GM21381 (cell line): Measurements from ENCODE around the gene SLC22A7.

Experiments used
- ATAC-seq: cut with Tn5 transposase; IDR thresholded peaks from one replicate; pipeline ENCODE4 v1.9.1; 2021; ENCODE audit warnings: mild to moderate bottlenecking, moderate library complexity; ENCODE audit not compliant: unreplicated experiment

The SLC22A7 gene

GRCh38 chr6:43297644-43298564 lies at the start of gene SLC22A7:
Gene SLC22A7, plus strand, starts transcription at chr6:43298260. Its CDS starts 99 bp downstream, at chr6:43298359.
- ATAC-seq: no peak

GRCh38 chr6:43248791-43249190 lies 49.3 kb upstream of the SLC22A7 start:
- ATAC-seq: no peak

DNA sequence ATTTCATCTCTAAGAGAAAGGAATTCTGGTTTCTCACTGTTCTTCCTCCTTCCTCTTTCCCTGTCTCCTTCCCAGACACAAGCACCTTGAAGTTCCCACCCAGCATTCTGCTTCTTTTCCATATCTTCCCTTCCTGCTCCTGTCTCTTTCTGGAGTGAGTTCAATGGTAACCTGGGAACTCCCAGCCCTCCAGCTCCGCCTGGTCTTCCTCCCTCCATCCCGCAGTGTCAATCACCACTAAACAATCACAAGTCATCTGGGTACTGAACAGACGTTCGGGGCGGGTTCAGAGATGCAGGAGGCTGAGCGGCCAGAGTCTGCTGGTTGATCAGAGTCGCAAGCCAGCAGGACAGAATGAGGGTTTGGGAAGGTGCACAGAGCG lies 47.1 kb upstream of the SLC22A7 start:
- ATAC-seq: no peak

- no peak for ATAC-seq
Measured at GRCh38 chr6:43253401-43253800, 44.7 kb upstream of the SLC22A7 start.

DNA sequence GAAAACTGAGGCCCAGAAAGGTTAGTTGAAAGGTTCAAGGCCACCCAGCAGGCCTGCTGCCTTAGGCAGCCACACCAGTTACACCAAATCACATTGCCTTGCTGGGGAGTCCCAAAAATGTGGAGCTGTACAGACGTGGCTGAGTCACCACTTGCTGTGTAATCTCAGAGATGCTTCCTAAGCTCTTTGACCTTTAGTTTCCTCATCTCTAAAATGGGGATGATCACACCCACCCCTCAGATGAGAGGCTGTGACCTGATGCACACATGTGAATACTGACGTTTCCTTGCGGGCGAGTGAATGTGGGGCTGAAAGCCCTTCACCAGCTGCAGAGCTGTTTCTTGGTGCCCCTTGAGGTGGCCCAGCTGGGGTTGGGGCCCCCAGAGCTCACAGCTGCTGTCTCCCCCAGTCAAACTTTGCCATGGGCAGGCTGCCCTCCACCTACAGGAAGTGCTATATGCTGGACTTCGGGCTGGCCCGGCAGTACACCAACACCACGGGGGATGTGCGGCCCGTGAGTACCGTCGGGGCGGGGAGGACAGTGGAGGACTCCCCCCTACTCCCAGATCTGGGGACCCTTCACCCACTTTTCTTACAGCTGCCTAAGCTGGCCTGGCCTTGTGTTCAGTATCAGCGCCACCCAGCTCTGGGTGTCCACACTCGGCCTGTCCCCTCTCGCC lies 43.8 kb upstream of the SLC22A7 start:
- no peak for ATAC-seq

- no peak for ATAC-seq
Measured at GRCh38 chr6:43254846-43255245, 43.2 kb upstream of the SLC22A7 start.

- ATAC-seq: no peak
Measured at GRCh38 chr6:43255408-43256054, 42.5 kb upstream of the SLC22A7 start.

GRCh38 chr6:43256670-43257366 lies 41.2 kb upstream of the SLC22A7 start:
- ATAC-seq: no peak

DNA sequence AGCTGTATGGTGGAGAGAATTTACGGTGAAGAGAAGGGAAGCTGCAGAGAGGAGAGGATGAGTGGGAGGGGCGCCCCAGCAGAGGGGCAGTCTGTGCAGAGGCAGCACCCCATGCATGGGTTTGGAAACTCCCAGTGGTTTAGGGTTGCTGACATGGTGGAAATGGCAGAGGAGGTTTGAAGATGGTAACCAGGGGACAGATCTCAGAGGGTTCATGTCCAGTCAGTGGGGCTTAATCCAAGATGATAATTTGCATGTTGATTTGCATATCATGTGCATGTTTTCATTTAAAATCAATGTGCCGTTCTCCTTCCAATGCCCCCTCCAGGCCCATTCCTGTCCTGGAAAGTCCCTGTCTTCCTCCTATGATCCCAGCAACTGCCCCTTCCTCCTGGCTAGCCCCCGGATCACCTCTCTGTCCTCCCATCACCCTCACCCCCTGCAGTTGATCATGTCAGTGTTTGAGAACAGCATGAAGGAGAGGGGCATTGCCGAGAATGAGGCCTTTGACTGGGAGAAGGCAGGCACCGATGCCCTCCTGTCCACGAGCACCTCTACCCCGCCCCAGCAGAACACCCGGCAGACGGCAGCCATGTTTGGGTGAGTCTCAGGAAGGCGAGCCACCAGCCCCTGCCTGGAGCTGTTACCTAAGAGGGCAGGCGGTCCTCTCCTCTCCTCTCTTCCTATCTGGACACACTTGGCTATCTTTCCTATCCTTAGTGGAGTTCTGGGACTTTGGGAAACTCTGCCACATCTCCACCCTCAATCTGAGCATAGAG lies 40.5 kb upstream of the SLC22A7 start:
- no peak for ATAC-seq

DNA sequence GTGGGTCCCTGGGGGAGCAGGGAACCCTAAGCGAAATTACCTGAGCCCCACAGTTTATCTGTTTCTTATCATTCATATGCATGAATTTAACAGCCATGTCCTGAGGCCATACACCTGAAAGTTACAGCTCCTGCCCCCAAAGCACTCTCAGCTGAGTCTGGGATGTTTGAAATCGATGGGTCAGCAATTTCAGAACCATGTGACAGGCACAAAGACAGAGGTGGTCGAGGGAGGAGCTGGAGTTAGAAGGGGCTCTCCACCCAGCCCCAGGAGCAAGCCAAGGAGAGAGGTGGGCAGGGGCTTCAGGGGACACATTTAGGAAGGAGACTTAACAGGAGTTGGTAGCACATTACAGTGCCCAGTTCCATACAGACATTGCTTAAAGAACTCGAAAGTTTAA lies 39.9 kb upstream of the SLC22A7 start:
- no peak for ATAC-seq

GRCh38 chr6:43258807-43259686 lies 39.0 kb upstream of the SLC22A7 start:
- no peak for ATAC-seq

DNA sequence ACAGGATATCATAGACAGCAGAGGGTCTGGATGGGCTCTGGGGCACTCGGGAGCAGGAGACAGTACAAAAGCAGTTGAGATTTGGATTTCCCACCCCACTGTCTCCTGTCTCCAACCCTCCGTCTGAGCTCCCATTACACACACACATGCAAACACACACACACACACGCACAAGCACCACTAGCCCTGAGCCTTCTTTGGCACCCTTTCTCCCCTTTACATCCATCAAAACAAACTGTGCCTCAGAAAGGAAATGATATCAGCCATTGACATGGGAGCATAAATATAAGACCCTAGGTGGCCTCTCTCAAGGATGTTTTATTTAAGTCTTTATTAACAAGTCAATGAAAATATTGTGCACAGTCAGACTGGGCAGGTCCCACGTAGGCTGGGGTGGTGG lies 37.3 kb upstream of the SLC22A7 start:
- ATAC-seq: no peak

- ATAC-seq: no peak
Measured at GRCh38 chr6:43261198-43261597, 36.9 kb upstream of the SLC22A7 start.

DNA sequence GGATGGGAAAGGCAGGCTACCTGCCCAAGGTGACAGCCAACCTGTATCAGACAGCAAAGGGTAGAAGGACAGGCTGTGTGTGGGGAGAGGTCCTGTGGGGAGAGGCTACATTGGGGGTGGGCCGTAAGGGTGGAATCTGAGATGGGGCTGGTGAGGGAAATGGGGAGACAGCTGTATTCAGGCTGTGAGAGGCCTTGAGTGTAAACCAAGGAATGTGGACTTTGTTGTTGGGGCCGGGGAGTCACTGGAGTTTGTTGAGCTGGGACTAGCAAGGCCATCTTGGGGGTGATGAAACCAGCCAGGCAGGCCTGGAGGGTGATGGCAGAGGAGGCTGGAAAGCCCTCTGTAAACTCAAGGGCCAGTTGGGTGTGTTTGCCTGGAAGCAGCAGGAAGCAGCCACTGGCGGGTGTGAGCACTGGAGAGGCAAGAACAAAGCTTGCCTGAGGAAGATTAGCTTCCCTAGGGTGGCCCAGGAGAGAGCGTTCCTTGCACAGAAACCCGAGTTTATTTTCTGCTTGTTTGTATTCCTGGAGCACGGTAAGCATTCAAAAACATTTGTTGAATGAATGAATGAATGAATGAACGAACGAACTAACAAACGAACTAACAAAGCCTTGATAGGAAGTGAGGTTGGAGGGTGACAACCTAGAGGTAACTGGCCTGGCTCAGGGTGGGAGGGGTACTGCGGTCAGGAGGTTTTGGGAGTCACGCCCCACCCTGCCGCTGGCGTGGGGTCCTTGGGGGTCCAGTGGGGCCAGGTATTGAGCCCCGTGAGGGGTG lies 35.9 kb upstream of the SLC22A7 start:
- ATAC-seq: no peak

DNA sequence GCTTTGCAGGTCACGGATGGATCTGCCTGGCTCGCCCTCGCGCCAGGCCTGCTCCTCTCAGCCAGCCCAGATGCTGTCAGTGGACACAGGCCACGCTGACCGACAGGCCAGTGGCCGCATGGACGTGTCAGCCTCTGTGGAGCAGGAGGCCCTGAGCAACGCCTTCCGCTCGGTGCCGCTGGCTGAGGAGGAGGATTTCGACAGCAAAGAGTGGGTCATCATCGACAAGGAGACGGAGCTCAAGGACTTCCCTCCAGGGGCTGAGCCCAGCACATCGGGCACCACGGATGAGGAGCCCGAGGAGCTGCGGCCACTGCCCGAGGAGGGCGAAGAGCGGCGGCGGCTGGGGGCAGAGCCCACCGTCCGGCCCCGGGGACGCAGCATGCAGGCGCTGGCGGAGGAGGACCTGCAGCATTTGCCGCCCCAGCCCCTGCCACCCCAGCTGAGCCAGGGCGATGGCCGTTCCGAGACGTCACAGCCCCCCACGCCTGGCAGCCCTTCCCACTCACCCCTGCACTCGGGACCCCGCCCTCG lies 35.2 kb upstream of the SLC22A7 start:
- no peak for ATAC-seq

DNA sequence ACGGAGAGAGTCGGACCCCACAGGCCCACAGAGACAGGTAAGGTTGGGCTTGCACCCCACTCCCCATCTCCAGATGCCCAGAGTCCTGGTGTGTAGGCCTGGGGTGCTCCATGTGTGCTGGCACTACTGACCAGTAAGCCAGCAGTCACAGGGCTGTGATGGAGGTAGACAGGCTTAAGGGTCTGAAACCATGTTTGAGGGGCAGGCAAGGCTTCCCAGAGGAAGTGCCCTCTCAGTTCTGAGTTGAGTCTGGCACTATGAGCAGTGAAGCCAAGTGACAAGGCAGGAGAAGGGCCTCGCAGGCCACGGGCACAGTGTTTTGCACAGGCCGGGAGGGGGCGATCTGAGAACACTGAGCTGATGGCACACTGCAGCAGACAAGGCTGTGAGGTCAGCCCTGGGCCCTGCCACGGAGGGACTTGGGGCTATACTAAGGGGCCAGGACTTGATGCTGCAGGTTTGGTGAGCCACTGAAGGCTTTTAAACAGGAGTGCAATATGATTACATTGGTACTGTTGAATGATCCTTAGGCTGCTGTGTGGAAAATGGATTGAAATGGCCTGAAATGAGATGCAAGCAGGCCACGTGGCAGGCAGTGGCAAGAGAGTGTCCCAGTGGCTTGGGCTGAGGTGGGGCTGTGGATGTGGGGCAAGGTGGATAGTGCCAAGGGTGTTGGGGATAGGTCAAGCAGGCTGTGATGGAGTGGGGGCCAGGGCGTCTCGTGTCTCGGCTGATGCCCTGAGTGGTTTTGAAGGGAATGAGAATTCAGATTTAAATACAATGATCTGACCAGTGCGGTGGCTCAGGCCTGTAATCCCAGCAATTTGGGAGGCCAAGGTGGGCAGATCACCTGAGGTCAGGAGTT lies 34.5 kb upstream of the SLC22A7 start:
- peak; percentile 78 for ATAC-seq

GRCh38 chr6:43264599-43265145 lies 33.4 kb upstream of the SLC22A7 start:
- no peak for ATAC-seq
